HG03575 (cell line): Measurements from ENCODE around the gene ABCC6.
"Not testable (repeated sequence)": the region's sequence is repeated elsewhere in the genome, so short reads cannot be mapped to it uniquely, and the experiment has no call there.

Source experiments
- ATAC-seq: cut with Tn5 transposase; IDR thresholded peaks from one replicate; pipeline ENCODE4 v1.9.1; 2021; ENCODE audit not compliant: unreplicated experiment, insufficient number of reproducible peaks, low FRiP score; ENCODE audit errors: extremely low read depth

Gene ABCC6

GRCh38 chr16:16167927-16168326 lies 55.4 kb downstream of the ABCC6 start:
- ATAC-seq: no peak

- no peak for ATAC-seq
These were observed 56.3 kb downstream of the ABCC6 start for GRCh38 chr16:16166949-16167348.

GRCh38 chr16:16166085-16166484 lies 57.2 kb downstream of the ABCC6 start:
- no peak for ATAC-seq

GRCh38 chr16:16164243-16164642 lies 59.1 kb downstream of the ABCC6 start:
- no peak for ATAC-seq

GRCh38 chr16:16163571-16163970 lies 59.7 kb downstream of the ABCC6 start:
- no peak for ATAC-seq

GRCh38 chr16:16163109-16163508 lies 60.2 kb downstream of the ABCC6 start:
- no peak for ATAC-seq

GRCh38 chr16:16162591-16162990 lies 60.7 kb downstream of the ABCC6 start:
- no peak for ATAC-seq

GRCh38 chr16:16161840-16162239 lies 61.5 kb downstream of the ABCC6 start:
- ATAC-seq: not testable (repeated sequence)

- no peak for ATAC-seq
These were observed 62.0 kb downstream of the ABCC6 start for GRCh38 chr16:16161319-16161718.

- no peak for ATAC-seq
These were observed 63.6 kb downstream of the ABCC6 start for GRCh38 chr16:16159662-16160061.

GRCh38 chr16:16158741-16159374 lies 64.4 kb downstream of the ABCC6 start:
- no peak for ATAC-seq

- no peak for ATAC-seq
These were observed 65.1 kb downstream of the ABCC6 start for GRCh38 chr16:16158082-16158658.

- ATAC-seq: no peak
These were observed 66.1 kb downstream of the ABCC6 start for GRCh38 chr16:16157166-16157565.

GRCh38 chr16:16155234-16155633 lies 68.1 kb downstream of the ABCC6 start:
- ATAC-seq: no peak

GRCh38 chr16:16154281-16154951 lies 68.9 kb downstream of the ABCC6 start:
- no peak for ATAC-seq

- ATAC-seq: not testable (repeated sequence)
These were observed 70.3 kb downstream of the ABCC6 start for GRCh38 chr16:16153000-16153399.

- ATAC-seq: no peak
These were observed 72.0 kb downstream of the ABCC6 start for GRCh38 chr16:16151315-16151714.

GRCh38 chr16:16150878-16151152 lies 72.5 kb downstream of the ABCC6 start:
- ATAC-seq: no peak

GRCh38 chr16:16150117-16150877 lies 73.0 kb downstream of the ABCC6 start:
- no peak for ATAC-seq

- no peak for ATAC-seq
These were observed 73.6 kb downstream of the ABCC6 start for GRCh38 chr16:16149710-16150116.
